Retina (tissue), 1 donor: ENCODE data around the gene HMCN1.

Experiments
- DNase-seq: peaks from one replicate; pipeline ENCODE4 v3.0.0-alpha.2; 2016

HMCN1 gene

GRCh38 chr1:185972096-185972850 lies 238.1 kb downstream of the HMCN1 start:
- no peak for DNase-seq

- DNase-seq: no peak
Measured at GRCh38 chr1:185973645-185974044, 239.5 kb downstream of the HMCN1 start.

- no peak for DNase-seq
Measured at GRCh38 chr1:185974367-185975170, 240.4 kb downstream of the HMCN1 start.

GRCh38 chr1:185980891-185981290 lies 246.7 kb downstream of the HMCN1 start:
- no peak for DNase-seq

GRCh38 chr1:185984113-185984836 lies 250.1 kb downstream of the HMCN1 start:
- DNase-seq: no peak

GRCh38 chr1:185987611-185988321 lies 253.6 kb downstream of the HMCN1 start:
- no peak for DNase-seq

- no peak for DNase-seq
Measured at GRCh38 chr1:185990565-185990964, 256.4 kb downstream of the HMCN1 start.

- DNase-seq: no peak
Measured at GRCh38 chr1:185991266-185991665, 257.1 kb downstream of the HMCN1 start.

GRCh38 chr1:185996211-185996610 lies 262.0 kb downstream of the HMCN1 start:
- no peak for DNase-seq

GRCh38 chr1:185998391-185998790 lies 264.2 kb downstream of the HMCN1 start:
- DNase-seq: no peak

- no peak for DNase-seq
Measured at GRCh38 chr1:186002406-186002805, 268.2 kb downstream of the HMCN1 start.

- no peak for DNase-seq
Measured at GRCh38 chr1:186009039-186009737, 275.0 kb downstream of the HMCN1 start.

GRCh38 chr1:186014370-186015037 lies 280.3 kb downstream of the HMCN1 start:
- no peak for DNase-seq

GRCh38 chr1:186016856-186017255 lies 282.7 kb downstream of the HMCN1 start:
- no peak for DNase-seq

- DNase-seq: no peak
Measured at GRCh38 chr1:186022184-186022583, 288.0 kb downstream of the HMCN1 start.

- DNase-seq: no peak
Measured at GRCh38 chr1:186026946-186027345, 292.8 kb downstream of the HMCN1 start.

- DNase-seq: no peak
Measured at GRCh38 chr1:186027621-186028020, 293.4 kb downstream of the HMCN1 start.

- DNase-seq: no peak
Measured at GRCh38 chr1:186030453-186030852, 296.3 kb downstream of the HMCN1 start.

- no peak for DNase-seq
Measured at GRCh38 chr1:186033847-186034271, 299.7 kb downstream of the HMCN1 start.

GRCh38 chr1:186042230-186042629 lies 308.0 kb downstream of the HMCN1 start:
- no peak for DNase-seq

- DNase-seq: no peak
Measured at GRCh38 chr1:186043296-186043695, 309.1 kb downstream of the HMCN1 start.
